ENCODE results near the gene UBE2R2. TPM values are rescaled to one million over a fixed set of nuclear protein-coding genes. Genes with fewer than 3 reads are reported as not detected.

Gene UBE2R2
- polyA plus RNA-seq, 1 donor from 2014 or later: 45.0 TPM

DNA sequence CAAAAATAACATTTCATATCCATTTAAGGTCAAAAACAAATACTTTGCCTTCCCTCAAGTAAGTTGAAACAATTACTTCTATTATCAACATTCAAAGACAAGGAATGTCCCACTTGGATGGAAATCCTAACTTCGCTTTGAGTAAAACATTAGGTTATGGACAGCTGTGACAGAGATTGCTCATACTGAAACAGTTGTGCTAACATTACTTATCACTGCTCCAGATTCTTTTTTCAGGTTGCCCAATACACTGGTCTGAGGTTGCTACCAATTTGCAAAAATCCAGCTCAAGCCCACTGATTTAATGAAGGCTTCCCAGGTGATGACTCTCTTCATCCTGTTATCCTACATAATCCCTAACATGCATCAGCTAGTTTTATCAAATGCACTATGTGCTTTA, 133.4 kb downstream of the UBE2R2 start:
- Histone ChIP-seq H3K79me2 (replicated peaks; ENCODE audit: insufficient read depth, low read length) (no peaks in the 10 kb centered on the region), H3K9me3 (ENCODE audit: low read length) (no peaks in the 10 kb centered on the region), H3K4me2 (ENCODE audit: low read length) (no peak overlapping the region), H3K27me3 (ENCODE audit: insufficient read depth, low read depth, low read length) (no peaks in the 10 kb centered on the region), H3K36me3 (ENCODE audit: insufficient read depth, low read length) (peaks cover 6% of the 10 kb centered on the region), H3K27ac (ENCODE audit: low read length) (no peak overlapping the region), H3K4me3 (ENCODE audit: low read length) (no peak overlapping the region), H3K9ac (ENCODE audit: low read length) (no peak overlapping the region), H3F3A (ENCODE audit: insufficient read depth, low read length, poor library complexity, severe bottlenecking) (no peaks in the 10 kb centered on the region), H4K20me1 (ENCODE audit: insufficient read depth) (no peaks in the 10 kb centered on the region), H2AFZ (ENCODE audit: low read depth, low read length) (no peak overlapping the region), H3K9me2 (ENCODE audit: insufficient read depth, low read length) (no peaks in the 10 kb centered on the region)
- no peak for TF ChIP-seq RAD21 (conservative IDR thresholded peaks at IDR 0.05)
- no peak for TF ChIP-seq EP300 (conservative IDR thresholded peaks at IDR 0.05; ENCODE audit: poor library complexity, severe bottlenecking)
- no peak for TF ChIP-seq MXI1 (conservative IDR thresholded peaks at IDR 0.05; ENCODE audit: poor library complexity, severe bottlenecking)

GRCh38 chr9:33952066-33952465, 135.1 kb downstream of the UBE2R2 start:
- Histone ChIP-seq H3K9me2 (ENCODE audit: insufficient read depth, low read length) (no peaks in the 10 kb centered on the region), H3K36me3 (ENCODE audit: insufficient read depth, low read length) (peaks cover 6% of the 10 kb centered on the region), H3K27ac (ENCODE audit: low read length) (no peak overlapping the region), H3F3A (ENCODE audit: insufficient read depth, low read length, poor library complexity, severe bottlenecking) (no peaks in the 10 kb centered on the region), H3K9ac (ENCODE audit: low read length) (no peak overlapping the region), H2AFZ (ENCODE audit: low read depth, low read length) (no peak overlapping the region), H3K4me2 (ENCODE audit: low read length) (no peak overlapping the region), H3K4me3 (ENCODE audit: low read length) (no peak overlapping the region), H4K20me1 (ENCODE audit: insufficient read depth) (no peaks in the 10 kb centered on the region), H3K9me3 (ENCODE audit: low read length) (no peaks in the 10 kb centered on the region), H3K27me3 (ENCODE audit: insufficient read depth, low read depth, low read length) (no peaks in the 10 kb centered on the region), H3K79me2 (replicated peaks; ENCODE audit: insufficient read depth, low read length) (no peaks in the 10 kb centered on the region)
- TF ChIP-seq REST (IDR thresholded peaks at IDR 0.05; ENCODE audit: borderline replicate concordance): no peak
- TF ChIP-seq EP300 (conservative IDR thresholded peaks at IDR 0.05; ENCODE audit: poor library complexity, severe bottlenecking): no peak
- TF ChIP-seq EZH2 (IDR thresholded peaks at IDR 0.05; ENCODE audit: borderline replicate concordance, insufficient read depth, low read length, poor library complexity, severe bottlenecking): no peak
- TF ChIP-seq RAD21 (conservative IDR thresholded peaks at IDR 0.05): no peak

DNA sequence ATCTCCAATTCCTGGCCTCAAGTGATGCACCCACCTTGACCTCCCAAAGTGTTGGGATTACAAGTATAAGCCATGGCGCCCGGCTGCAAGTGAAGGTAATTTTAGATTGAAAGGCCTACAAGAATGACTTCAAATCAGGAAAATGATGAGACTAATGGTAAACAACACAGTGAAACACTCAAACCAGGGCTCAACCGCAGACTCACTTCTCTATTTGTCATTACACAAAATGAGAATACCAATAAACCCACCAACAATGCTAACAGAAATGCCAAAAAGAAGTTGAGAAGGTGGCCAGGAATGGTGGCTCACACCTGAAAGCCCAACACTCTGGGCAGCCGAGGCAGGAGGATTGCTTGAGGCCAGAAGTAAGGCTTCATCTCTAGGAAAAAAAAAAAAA, 139.6 kb downstream of the UBE2R2 start:
- no peaks in the 10 kb centered on the region for H4K20me1 ChIP-seq (ENCODE audit: insufficient read depth)
- TF ChIP-seq TAF1 (IDR thresholded peaks at IDR 0.05; ENCODE audit: low read depth): no peak
- TF ChIP-seq REST (IDR thresholded peaks at IDR 0.05; ENCODE audit: borderline replicate concordance): no peak
- TF ChIP-seq, protein P1, sequence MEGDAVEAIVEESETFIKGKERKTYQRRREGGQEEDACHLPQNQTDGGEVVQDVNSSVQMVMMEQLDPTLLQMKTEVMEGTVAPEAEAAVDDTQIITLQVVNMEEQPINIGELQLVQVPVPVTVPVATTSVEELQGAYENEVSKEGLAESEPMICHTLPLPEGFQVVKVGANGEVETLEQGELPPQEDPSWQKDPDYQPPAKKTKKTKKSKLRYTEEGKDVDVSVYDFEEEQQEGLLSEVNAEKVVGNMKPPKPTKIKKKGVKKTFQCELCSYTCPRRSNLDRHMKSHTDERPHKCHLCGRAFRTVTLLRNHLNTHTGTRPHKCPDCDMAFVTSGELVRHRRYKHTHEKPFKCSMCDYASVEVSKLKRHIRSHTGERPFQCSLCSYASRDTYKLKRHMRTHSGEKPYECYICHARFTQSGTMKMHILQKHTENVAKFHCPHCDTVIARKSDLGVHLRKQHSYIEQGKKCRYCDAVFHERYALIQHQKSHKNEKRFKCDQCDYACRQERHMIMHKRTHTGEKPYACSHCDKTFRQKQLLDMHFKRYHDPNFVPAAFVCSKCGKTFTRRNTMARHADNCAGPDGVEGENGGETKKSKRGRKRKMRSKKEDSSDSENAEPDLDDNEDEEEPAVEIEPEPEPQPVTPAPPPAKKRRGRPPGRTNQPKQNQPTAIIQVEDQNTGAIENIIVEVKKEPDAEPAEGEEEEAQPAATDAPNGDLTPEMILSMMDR (IDR thresholded peaks at IDR 0.05; ENCODE audit: poor library complexity, severe bottlenecking): no peak
- no peak for TF ChIP-seq EP300 (conservative IDR thresholded peaks at IDR 0.05; ENCODE audit: poor library complexity, severe bottlenecking)
- TF ChIP-seq RAD21 (conservative IDR thresholded peaks at IDR 0.05): no peak
- TF ChIP-seq EZH2 (IDR thresholded peaks at IDR 0.05; ENCODE audit: borderline replicate concordance, insufficient read depth, low read length, poor library complexity, severe bottlenecking): no peak
- TF ChIP-seq POLR2AphosphoS5 (IDR thresholded peaks at IDR 0.05): no peak
- no peak for TF ChIP-seq SMC3 (conservative IDR thresholded peaks at IDR 0.05; ENCODE audit: poor library complexity)
- no peak for TF ChIP-seq MXI1 (conservative IDR thresholded peaks at IDR 0.05; ENCODE audit: poor library complexity, severe bottlenecking)
- H3K4me2 ChIP-seq (ENCODE audit: low read length): no peak overlapping the region
- no peak overlapping the region for H3K4me3 ChIP-seq (ENCODE audit: low read length)
- H3K27ac ChIP-seq (ENCODE audit: low read length): no peak overlapping the region
- H3K9ac ChIP-seq (ENCODE audit: low read length): no peak overlapping the region
- no peaks in the 10 kb centered on the region for H3K9me3 ChIP-seq (ENCODE audit: low read length)
- H3K9me2 ChIP-seq (ENCODE audit: insufficient read depth, low read length): no peaks in the 10 kb centered on the region
- no peaks in the 10 kb centered on the region for H3F3A ChIP-seq (ENCODE audit: insufficient read depth, low read length, poor library complexity, severe bottlenecking)
- H2AFZ ChIP-seq (ENCODE audit: low read depth, low read length): no peak overlapping the region
- H3K27me3 ChIP-seq (ENCODE audit: insufficient read depth, low read depth, low read length): no peaks in the 10 kb centered on the region
- peaks cover 5% of the 10 kb centered on the region for H3K36me3 ChIP-seq (ENCODE audit: insufficient read depth, low read length)
- H3K79me2 ChIP-seq (replicated peaks; ENCODE audit: insufficient read depth, low read length): no peaks in the 10 kb centered on the region

All from neural cell (in vitro differentiated cells).